ENCODE results near the gene CPA3. TPM values are rescaled to one million over a fixed set of nuclear protein-coding genes. Genes with fewer than 3 reads are reported as not detected.

The CPA3 gene
- total and polyA plus RNA-seq, 2 of the 13 experiments (the other 11 are each of a cell fraction or from before 2014, with no cell fraction given): not detected

GRCh38 chr3:148943506-148944205 is 78.6 kb downstream of the CPA3 start (continued):
- TF ChIP-seq GATAD2A (CRISPR knock-in tag; IDR thresholded peaks at IDR 0.05): no peak
- TF ChIP-seq HINFP (CRISPR knock-in tag; IDR thresholded peaks at IDR 0.05; ENCODE audit: low read depth): no peak
- TF ChIP-seq SRSF9 (IDR thresholded peaks at IDR 0.05; ENCODE audit: borderline replicate concordance, insufficient read depth, low read depth, low read length, poor library complexity, severe bottlenecking): no peak
- no peak for TF ChIP-seq STAT6 (CRISPR knock-in tag; IDR thresholded peaks at IDR 0.05; ENCODE audit: borderline replicate concordance)
- TF ChIP-seq ZSCAN9 (CRISPR knock-in tag; IDR thresholded peaks at IDR 0.05; ENCODE audit: borderline replicate concordance): no peak
- TF ChIP-seq ZNF33B (CRISPR knock-in tag; IDR thresholded peaks at IDR 0.05): no peak
- TF ChIP-seq HOXA3 (CRISPR knock-in tag; IDR thresholded peaks at IDR 0.05): no peak
- TF ChIP-seq ERF (CRISPR knock-in tag; IDR thresholded peaks at IDR 0.05): 0 out of 2 replicates have a peak, but pooled peaks have one; percentile 22
- TF ChIP-seq ELF3 (CRISPR knock-in tag; IDR thresholded peaks at IDR 0.05): 0 out of 2 replicates have a peak, but pooled peaks have one; percentile 12
- TF ChIP-seq U2AF1 (optimal IDR thresholded peaks at IDR 0.05; ENCODE audit: low read depth, low read length): no peak
- no peak for TF ChIP-seq HOXD1 (CRISPR knock-in tag; IDR thresholded peaks at IDR 0.05)
- no peak for TF ChIP-seq KDM4B (CRISPR knock-in tag; IDR thresholded peaks at IDR 0.05)
- TF ChIP-seq ZNF7 (CRISPR knock-in tag; IDR thresholded peaks at IDR 0.05): no peak
- no peak for TF ChIP-seq ZBTB34 (CRISPR knock-in tag; IDR thresholded peaks at IDR 0.05)
- no peak for TF ChIP-seq ARID2 (CRISPR knock-in tag; IDR thresholded peaks at IDR 0.05; ENCODE audit: borderline replicate concordance)
- TF ChIP-seq ZNF33A (CRISPR knock-in tag; IDR thresholded peaks at IDR 0.05; ENCODE audit: borderline replicate concordance): no peak
- no peak for TF ChIP-seq TFAP4 (IDR thresholded peaks at IDR 0.05; ENCODE audit: borderline replicate concordance, low read depth)
- no peak for TF ChIP-seq ZNF180 (CRISPR knock-in tag; IDR thresholded peaks at IDR 0.05; ENCODE audit: borderline replicate concordance, low read depth)
- no peak for TF ChIP-seq ZNF598 (CRISPR knock-in tag; IDR thresholded peaks at IDR 0.05; ENCODE audit: borderline replicate concordance)
- TF ChIP-seq RBM22 (optimal IDR thresholded peaks at IDR 0.05; ENCODE audit: low read length): no peak
- peak; percentile 69; the same call in 1 of the 2 replicates for TF ChIP-seq JUND (CRISPR knock-in tag; IDR thresholded peaks at IDR 0.05)
- TF ChIP-seq MAFF (IDR thresholded peaks at IDR 0.05; ENCODE audit: low read depth, low read length): peak; percentile 68
- TF ChIP-seq ZFP1 (CRISPR knock-in tag; IDR thresholded peaks at IDR 0.05): peak; percentile 97
- no peak for TF ChIP-seq SRSF4 (IDR thresholded peaks at IDR 0.05; ENCODE audit: low read depth, low read length, poor library complexity, severe bottlenecking)
- TF ChIP-seq NRL (CRISPR knock-in tag; IDR thresholded peaks at IDR 0.05; ENCODE audit: borderline replicate concordance): no peak
- TF ChIP-seq RAD21 (CRISPR knock-in tag; IDR thresholded peaks at IDR 0.05): peak; percentile 40; the same call in 1 of the 2 replicates

Data from HepG2 (cell line).